ENCODE measurements around the gene EPB41L2. TPM values are rescaled to one million over a fixed set of nuclear protein-coding genes. Genes with fewer than 3 reads are reported as not detected.
A peak's percentile ranks its signal among the peaks of the same experiment; 100 is the strongest.

EPB41L2 gene
- total RNA-seq, 3 donors from 2014 or later (not counting 1 experiment from before 2014, with no cell fraction given), result 6.8 to 11.4 (median 11.0) TPM

DNA sequence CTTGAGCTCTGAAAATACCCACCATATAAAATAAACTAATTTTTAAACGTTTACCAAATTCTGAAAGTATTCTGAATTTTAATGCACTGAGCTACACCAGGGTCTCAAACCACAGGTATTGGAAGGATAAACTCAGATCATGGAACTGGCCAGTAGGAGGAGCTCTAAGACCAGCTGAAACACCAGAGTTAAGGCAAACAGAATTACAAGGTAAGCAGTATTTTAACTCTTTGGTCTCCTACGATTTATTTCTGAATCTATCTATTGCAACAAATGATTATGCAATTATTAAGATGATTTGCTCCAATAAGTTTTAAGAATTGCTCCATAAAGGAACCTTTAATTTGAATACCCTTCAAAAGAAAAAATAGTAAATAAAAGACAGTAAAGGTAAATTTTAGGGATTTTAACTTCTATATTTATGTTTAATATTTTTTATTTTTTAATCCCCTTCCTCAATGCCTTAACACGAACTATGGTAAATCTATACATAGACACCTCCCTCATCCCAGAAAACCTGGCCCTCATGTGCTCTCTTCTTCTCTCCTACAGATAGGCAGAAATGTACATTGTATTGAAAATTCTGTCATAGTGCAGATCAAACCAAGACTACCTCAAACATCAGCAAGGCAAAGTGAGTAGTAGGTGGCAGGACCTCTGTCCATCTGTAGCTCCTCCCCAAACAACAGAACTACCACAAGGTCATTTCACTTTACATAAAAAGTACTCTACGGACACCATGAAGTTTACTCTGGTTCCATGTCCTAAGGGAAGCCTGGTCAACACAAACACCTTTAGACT, 177.5 kb downstream of the EPB41L2 start:
- no peaks in the 10 kb centered on the region for H3K36me3 ChIP-seq (ENCODE audit: control insufficient read depth, insufficient read depth, low read length)
- H3K27me3 ChIP-seq (ENCODE audit: control insufficient read depth, insufficient read depth, low read length), result no peaks in the 10 kb centered on the region
- peak; percentile 80 to 92 (median 89) for ATAC-seq
- Mint-ChIP-seq H3K9me3 (no peaks in the 10 kb centered on the region), H3K36me3 (no peaks in the 10 kb centered on the region), H3K27ac (no peak overlapping the region), H3K4me3 (no peak overlapping the region), H3K4me1 (no peaks in the 10 kb centered on the region), H3K27me3 (ENCODE audit: low read depth in 2 of 2) (no peaks in the 10 kb centered on the region)
- H3K4me1 ChIP-seq (ENCODE audit: control insufficient read depth, insufficient read depth, low read length), result no peaks in the 10 kb centered on the region
- no peak overlapping the region for H3K4me3 ChIP-seq (ENCODE audit: low read length)
- H3K9me3 ChIP-seq (ENCODE audit: control insufficient read depth, insufficient read depth, low read length), result no peaks in the 10 kb centered on the region
- 71% methylated on average over 2 of the region's 4 CpGs for WGBS (ENCODE audit: insufficient coverage)
- intact Hi-C loops (cut with micrococcal nuclease), result loop anchor here (1.0 to 10.0 kb wide), 5 partner anchors 231 to 1409 kb away; partner anchors contain the start of gene MED23
- TF ChIP-seq, protein P1, sequence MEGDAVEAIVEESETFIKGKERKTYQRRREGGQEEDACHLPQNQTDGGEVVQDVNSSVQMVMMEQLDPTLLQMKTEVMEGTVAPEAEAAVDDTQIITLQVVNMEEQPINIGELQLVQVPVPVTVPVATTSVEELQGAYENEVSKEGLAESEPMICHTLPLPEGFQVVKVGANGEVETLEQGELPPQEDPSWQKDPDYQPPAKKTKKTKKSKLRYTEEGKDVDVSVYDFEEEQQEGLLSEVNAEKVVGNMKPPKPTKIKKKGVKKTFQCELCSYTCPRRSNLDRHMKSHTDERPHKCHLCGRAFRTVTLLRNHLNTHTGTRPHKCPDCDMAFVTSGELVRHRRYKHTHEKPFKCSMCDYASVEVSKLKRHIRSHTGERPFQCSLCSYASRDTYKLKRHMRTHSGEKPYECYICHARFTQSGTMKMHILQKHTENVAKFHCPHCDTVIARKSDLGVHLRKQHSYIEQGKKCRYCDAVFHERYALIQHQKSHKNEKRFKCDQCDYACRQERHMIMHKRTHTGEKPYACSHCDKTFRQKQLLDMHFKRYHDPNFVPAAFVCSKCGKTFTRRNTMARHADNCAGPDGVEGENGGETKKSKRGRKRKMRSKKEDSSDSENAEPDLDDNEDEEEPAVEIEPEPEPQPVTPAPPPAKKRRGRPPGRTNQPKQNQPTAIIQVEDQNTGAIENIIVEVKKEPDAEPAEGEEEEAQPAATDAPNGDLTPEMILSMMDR (IDR thresholded peaks at IDR 0.05), result peak; percentile 97
- H3K27ac ChIP-seq (ENCODE audit: low read length), result no peak overlapping the region
- DNase-seq, result peak; percentile 32 to 90

DNA sequence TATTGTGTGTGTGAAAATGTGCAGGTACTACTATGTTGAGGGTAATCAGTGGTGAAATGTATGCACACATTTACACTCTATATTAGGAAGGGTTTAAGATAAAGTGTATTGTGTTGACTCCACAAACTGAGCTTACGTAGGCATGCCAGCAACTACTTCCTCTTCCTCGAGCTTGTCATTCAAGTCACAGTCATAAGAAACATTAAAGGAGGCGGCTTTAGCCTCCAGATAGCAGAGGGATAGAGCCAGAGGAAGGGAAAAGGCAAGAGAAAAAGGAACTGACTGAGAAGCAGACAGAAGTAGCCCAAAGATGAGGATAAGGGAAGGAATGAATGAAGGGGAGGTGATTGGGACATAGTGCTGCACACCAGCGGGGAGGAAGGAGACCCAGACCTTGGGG, 180.7 kb downstream of the EPB41L2 start:
- no peaks in the 10 kb centered on the region for H3K4me1 Mint-ChIP-seq
- Histone ChIP-seq H3K4me1 (ENCODE audit: control insufficient read depth, insufficient read depth, low read length) (no peaks in the 10 kb centered on the region), H3K27ac (ENCODE audit: low read length) (no peak overlapping the region), H3K36me3 (ENCODE audit: control insufficient read depth, insufficient read depth, low read length) (no peaks in the 10 kb centered on the region), H3K27me3 (ENCODE audit: control insufficient read depth, insufficient read depth, low read length) (no peaks in the 10 kb centered on the region), H3K9me3 (ENCODE audit: control insufficient read depth, insufficient read depth, low read length) (no peaks in the 10 kb centered on the region), H3K4me3 (ENCODE audit: low read length) (no peak overlapping the region)
- no peak overlapping the region for H3K4me3 Mint-ChIP-seq
- H3K9me3 Mint-ChIP-seq, result no peaks in the 10 kb centered on the region
- ATAC-seq, result no peak
- no peak for DNase-seq
- TF ChIP-seq, protein P1 (IDR thresholded peaks at IDR 0.05), result no peak
- WGBS (ENCODE audit: insufficient coverage), result 75% methylated on average over 3 of the region's 4 CpGs
- no peak overlapping the region for H3K27ac Mint-ChIP-seq
- no peaks in the 10 kb centered on the region for H3K27me3 Mint-ChIP-seq (ENCODE audit: low read depth in 2 of 2)
- no peaks in the 10 kb centered on the region for H3K36me3 Mint-ChIP-seq
- intact Hi-C loops (cut with micrococcal nuclease), result loop anchor here (10.0 kb wide), 1 partner anchor 1412 kb away; no protein-coding TSS in a partner anchor

DNA sequence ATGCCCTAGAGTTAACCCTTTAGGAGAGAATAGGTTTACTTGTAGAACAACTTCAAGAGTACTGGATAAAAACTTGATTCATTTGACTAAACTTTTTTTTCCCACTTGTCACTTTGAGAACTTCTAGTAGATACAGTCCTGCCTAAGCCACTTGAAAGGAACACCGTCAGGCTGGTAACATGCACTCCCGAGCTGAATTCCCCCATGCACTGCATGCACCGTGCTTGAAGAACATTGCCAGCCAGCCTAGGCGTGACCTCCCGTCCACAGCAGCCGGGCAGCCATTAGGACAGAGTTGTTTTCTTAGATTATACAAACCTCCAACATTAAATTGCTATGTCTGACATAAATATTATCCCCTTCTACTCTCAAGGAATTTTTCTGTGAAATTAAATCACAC, 183.2 kb downstream of the EPB41L2 start:
- H3K36me3 Mint-ChIP-seq, result no peaks in the 10 kb centered on the region
- Histone ChIP-seq H3K4me3 (ENCODE audit: low read length) (no peak overlapping the region), H3K4me1 (ENCODE audit: control insufficient read depth, insufficient read depth, low read length) (no peaks in the 10 kb centered on the region), H3K36me3 (ENCODE audit: control insufficient read depth, insufficient read depth, low read length) (no peaks in the 10 kb centered on the region), H3K9me3 (ENCODE audit: control insufficient read depth, insufficient read depth, low read length) (no peaks in the 10 kb centered on the region), H3K27me3 (ENCODE audit: control insufficient read depth, insufficient read depth, low read length) (no peaks in the 10 kb centered on the region), H3K27ac (ENCODE audit: low read length) (no peak overlapping the region)
- no peak overlapping the region for H3K27ac Mint-ChIP-seq
- H3K4me3 Mint-ChIP-seq, result no peak overlapping the region
- 87% methylated on average over 6 of the region's 6 CpGs for WGBS (ENCODE audit: insufficient coverage)
- DNase-seq, result no peak
- peaks cover 0 to 5% of the 10 kb centered on the region in 2 donors for H3K27me3 Mint-ChIP-seq (ENCODE audit: low read depth in 2 of 2)
- intact Hi-C loops (cut with micrococcal nuclease), result loop anchor here (10.0 kb wide), 1 partner anchor 1415 kb away; no protein-coding TSS in a partner anchor
- TF ChIP-seq, protein P1 (IDR thresholded peaks at IDR 0.05), result no peak
- ATAC-seq, result no peak
- H3K9me3 Mint-ChIP-seq, result no peaks in the 10 kb centered on the region
- no peaks in the 10 kb centered on the region for H3K4me1 Mint-ChIP-seq

Data from natural killer cell (primary cell).